Fibroblast of skin of right quadriceps (primary cell): ENCODE measurements around the gene RALB.
"Not testable (repeated sequence)": the region's sequence is repeated elsewhere in the genome, so short reads cannot be mapped to it uniquely, and the experiment has no call there.

Experiments used
- DNase-seq: peaks from one replicate; pipeline ENCODE4 v3.0.0-alpha.2; 2013

RALB gene

DNA sequence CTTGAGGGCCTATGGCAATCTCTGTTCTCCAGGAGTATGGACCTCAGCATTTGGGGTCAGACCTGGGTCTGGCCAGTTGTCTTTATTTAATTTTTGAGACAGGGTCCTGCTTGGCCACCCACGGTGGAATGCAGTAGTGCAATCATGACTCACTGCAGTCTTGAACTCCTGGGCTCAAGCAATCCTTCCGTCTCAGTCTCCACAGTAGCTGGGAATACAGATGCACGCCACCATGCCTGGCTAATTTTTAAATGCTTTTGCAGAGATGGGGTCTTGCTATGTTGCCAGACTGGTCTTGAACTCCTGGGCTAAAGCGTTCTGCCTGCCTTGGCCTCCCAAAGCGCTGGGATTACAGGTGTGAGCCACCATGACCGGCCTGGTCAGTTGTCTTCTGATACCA, 46.9 kb downstream of the RALB start:
- DNase-seq = no peak

DNA sequence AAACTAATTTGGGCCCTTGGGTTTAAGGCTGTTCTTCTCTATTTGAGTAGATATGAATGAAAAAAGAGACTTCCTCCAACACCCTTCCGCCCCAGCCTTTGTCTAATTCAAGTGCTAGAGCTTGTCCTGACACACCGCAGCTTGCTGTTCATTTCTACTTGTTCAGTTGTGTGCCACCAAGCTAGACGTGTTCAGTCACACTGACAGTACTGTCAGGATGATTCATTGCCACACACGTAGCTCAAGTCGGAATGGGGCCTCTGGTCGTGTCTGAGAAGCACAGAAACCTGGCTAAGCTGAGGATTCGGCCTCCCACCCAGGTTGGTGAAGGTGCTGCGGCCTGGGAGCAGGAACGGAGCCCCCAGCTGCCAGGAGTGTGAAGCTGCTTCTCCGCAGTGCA, 47.7 kb downstream of the RALB start:
- no peak for DNase-seq

DNA sequence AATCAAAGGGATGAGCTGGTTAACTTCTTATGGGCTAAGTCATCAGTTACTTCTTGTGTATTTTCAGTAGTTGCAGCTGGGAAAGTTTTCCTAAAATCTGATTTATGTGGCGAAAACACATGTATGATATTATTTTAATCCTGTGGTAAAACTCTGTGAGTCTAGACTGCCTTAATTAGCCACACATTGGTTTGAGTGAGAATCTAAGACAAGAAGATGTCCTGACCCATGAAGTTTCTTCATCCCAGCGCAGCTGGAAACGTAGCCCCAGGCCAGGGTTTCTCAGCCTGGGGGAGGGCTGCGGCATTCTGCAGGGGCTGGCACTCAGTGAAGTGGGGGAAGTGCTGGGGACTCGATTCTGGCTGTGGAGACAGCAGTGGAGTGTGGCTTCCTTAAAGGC, 48.6 kb downstream of the RALB start:
- peak; percentile 61 for DNase-seq

DNA sequence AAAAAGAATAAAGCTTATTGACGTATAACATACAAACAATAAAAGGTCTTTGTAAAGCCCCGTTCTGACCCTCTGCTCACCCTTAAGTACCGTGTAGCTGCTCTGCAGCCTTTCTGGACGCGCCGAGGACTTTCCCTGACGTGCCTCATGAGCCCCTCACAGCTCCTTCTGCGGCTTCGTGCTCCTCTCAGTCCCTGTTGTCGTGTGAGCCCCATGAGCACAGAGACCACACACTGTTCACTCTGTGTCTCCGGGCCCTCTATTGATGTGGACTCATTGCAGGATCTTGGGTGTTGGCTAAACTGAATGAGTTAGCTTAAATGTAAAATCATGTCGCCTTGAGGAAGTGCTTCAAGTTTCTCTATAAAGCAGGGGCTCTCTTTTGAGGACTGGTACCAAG, 49.6 kb downstream of the RALB start:
- no peak for DNase-seq

DNA sequence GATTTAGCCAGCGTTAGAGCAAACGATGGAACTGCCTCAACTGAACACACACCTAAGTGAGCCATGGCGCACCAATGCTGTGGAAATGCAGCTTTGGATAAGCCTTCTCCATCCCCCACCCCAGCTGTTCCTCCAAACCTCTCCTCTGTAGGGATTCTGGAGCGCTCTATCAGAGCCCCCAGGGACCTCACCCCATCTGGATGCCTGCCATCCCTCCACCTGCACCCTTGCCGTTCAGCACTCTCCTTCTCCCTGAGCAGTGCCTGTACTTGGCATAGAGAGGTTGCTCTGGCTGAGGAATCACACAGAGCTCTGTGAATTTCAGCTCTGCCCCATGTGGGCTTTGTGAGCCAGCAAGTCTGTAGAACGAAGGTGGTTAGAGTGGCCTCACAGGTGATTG, 50.5 kb downstream of the RALB start:
- DNase-seq = no peak

DNA sequence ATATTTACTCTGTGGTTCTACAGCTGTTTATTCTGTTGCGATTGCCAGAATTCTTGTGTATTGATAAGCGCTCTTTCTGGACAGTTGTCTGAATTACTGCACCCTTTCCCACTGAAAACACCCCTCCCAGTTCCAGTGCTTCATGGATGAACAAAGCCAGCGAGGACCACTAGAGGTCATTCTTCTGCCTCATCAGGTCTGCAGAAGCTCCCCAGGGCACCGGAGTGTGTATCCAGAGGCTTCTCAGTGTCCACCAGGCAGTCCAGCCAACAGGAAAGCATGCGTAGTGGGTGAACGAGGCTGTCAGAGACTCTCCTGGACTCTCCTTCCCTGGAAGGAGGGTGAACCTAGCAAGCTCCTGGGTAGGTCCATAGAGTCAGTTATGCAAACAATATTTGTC, 52.6 kb downstream of the RALB start:
- no peak for DNase-seq

DNA sequence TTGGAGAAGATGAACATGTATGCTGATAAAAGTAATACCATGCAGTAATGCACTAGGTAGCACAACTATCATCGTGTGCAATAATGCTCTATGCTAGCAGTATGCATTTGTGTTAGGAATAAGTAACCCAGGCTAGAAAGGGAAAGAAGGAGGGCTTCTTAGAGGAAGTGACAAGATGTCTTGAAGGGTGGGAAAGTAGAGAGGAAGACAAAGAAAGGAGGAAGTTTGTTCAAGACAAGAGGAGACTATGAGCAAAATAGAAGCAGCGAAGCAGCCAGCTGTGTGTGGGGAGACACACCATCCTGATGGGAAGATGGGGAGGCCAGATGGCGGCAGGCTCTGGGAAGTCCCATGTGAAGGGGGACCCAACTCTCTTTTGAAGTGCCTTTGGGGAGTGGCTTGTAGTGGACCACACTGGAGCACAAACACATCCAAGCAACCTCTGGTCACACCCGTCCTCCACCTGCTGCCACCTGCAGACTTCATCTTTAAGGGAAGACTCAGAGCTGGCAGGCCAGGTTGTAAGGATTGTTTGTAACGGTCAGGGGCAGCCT, 53.4 kb downstream of the RALB start:
- DNase-seq = no peak

DNA sequence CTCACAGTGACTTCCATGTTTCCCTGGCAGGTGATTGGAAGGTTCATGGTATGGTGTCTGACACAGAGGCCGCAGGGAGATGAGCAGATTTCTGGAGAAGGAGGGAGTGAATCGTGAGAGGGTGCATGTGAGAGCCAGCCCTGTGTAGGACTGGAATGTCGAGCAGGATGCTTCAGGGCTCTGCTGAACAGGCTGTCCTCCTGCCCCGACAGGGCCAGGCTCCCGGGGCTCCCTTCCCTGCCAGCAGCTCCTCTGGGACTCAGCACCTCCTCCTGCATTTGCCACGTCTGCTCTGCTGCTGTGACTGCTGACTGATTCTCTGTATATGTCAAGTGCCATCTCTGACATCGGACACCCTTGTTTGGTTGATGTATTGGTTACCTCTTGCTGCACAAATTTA, 54.8 kb downstream of the RALB start:
- DNase-seq = no peak

DNA sequence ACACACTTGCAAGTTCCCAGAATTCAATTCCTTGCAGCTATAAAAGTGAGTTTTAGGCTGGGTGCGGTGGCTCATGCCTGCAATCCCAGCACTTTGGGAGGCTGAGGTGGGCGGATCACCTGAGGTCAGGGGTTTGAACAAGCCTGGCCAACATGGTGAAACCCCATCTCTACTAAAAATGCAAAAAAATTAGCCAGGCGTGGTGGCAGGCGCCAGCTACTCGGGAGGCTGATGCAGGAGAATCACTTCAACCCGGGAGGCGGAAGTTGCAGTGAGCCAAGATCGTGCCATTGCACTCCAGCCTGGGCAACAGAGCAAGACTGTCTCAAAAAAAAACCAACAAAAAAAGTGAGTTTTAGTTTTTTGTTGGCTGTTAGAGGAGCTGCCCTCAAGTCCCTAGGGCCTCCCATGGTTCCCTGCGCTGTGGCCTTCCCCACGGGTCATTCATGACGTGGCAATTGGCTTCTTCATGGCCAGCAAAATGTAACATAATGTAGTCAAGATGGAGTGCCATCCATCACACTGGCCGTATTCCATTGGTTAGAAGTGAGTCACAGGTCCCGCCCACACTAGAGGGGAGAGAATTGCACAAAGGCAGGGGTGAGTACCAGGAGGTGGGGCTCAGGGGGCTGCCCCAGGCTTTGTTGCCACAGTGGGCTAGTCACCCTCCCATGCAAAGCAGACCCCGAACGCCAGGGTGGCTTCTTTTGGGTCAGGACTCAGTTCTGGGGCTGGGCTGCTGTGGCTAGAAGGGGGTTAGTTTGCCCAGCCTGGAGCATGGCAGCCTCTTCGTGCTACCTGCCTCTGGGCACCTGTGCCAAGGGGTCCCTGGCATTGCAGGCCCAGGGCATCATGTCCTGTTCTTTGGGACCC, 55.6 kb downstream of the RALB start:
- no peak for DNase-seq

DNA sequence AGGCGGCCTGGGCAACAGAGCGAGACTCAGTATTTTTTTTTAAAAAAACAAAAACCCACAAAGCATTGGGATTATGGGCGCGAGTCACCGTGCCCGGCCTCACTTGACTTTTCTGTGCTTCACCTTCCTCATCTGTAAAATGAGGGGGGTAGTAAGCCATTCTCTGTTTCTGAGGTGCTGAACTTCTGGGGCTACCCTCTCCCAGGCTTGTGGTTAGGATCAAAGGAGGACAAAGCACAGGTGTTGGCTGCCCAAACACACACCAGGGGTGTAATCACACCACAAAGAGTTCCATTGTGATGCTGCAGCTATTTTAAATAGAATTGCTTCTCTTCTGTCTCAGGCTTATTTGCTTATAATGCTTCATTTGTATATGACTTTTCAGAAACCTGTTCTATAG, 57.5 kb downstream of the RALB start:
- no peak for DNase-seq

DNA sequence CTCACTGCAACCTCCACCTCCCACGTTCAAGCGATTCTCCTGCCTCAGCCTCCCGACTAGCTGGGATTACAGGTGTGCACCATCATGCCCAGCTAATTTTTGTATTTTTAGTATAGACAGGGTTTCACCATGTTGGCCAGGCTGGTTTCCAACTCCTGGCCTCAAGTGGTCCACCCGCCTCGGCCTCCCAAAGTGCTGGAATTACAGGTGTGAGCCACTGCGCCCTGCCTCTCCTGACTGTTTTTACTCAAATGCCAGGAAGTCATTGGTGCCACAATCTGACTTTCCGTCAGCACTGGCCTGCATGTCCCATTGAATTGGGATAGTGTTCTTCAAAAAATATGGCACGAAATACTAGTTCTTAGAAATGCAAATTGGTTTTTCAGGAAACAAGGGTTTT, 58.2 kb downstream of the RALB start:
- DNase-seq = not testable (repeated sequence)

DNA sequence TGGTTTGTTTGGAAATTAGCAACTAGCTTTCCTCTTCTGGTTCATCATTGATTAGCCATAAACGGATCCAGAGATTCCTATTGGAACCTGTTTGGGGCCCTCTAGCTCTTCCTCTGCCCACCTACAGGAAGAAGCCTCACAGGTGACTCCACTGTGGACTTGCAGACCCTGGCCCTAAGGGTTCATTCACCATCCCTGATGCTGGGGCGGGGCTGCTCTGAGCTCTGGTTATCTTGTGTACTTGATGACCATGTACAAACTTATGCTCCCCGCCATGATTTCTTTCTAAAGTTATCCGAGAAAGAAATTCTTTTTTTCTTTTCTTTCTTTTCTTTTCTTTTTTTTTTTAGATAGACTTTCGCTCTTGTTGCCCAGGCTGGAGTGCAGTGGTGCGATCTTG, 59.4 kb downstream of the RALB start:
- DNase-seq = no peak

DNA sequence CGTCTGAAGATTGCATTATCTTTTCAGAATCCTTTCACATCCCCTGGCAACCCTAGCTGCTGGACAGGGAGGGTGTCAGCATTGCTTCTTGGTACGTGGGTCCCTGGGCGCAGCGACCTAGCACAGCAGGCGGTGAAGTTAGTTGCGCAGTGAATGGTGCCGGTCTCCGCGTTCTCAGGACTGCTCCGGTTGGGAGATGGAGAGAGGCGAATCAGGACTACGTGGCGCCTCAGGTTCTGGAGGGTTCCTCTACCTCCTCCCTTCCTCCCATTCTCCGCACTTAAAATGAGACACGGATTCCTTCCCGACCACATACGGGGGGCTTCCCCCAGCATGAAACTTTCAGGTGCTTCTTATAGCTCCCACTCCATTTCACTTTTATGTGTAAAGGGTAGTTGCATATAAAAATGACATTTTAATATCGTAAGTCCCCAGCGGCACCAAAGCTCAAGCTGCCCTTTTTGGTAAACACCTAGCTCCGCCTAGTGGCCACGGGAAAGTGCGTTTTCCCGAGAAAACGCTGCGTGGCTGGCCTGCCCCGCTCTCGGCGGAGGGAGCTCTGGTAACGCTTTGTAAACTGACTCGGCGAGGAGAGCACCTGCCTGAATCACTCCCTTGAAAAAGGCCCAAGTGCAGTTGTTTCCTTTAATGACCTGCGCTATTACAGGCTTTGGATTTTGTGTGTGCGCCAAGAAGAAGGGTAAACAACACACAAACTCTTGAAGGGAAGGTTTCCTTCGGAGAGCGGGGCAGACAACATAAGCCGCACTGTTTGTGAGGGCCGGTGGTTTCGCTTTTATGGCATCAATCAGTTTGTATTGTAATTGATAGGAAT, 60.4 kb downstream of the RALB start:
- DNase-seq = peak; percentile 79

DNA sequence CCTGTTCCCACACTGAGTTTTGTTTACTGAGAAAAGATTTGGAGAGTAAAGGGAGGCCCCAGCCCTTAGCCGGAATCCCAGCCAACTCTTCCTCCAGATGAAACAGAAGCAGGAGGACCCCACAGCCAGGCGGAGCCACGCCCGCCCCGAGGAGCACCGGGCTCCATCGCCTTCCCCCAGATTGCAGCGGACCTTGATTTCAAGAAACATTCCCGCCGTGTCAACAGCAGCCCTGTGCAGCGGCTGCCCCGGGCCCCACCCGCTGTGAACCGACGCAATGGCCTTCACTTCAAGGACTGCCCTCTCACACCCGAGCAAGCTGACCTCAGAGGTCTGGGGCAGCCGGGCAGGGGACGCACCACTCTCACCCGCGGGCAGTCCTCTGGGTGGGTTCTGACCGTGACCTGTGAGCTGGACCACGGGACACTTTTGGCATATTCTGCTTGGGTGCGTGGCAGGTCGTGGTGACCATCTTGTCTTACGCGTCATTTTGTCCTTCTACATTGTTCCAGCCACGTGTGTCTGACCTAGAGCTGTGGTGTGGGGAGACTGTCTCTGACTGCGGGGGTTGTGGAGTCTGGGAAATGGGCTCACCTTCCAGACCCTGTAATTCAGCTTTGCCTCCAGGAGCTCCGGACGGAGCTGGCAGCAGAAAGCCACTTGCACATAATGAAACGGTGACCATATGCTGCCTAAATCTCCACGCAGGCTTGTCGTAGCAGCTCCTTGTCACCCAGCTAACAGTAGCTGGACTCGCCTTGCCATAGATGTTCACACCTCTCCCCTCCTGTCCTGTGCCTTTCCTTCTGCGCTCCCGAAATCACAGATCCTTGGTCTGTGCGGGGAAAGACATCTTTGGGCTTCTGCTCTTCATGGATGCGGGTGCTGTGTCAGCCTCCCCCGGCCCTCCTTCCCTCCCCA, 61.3 kb downstream of the RALB start:
- DNase-seq = no peak

DNA sequence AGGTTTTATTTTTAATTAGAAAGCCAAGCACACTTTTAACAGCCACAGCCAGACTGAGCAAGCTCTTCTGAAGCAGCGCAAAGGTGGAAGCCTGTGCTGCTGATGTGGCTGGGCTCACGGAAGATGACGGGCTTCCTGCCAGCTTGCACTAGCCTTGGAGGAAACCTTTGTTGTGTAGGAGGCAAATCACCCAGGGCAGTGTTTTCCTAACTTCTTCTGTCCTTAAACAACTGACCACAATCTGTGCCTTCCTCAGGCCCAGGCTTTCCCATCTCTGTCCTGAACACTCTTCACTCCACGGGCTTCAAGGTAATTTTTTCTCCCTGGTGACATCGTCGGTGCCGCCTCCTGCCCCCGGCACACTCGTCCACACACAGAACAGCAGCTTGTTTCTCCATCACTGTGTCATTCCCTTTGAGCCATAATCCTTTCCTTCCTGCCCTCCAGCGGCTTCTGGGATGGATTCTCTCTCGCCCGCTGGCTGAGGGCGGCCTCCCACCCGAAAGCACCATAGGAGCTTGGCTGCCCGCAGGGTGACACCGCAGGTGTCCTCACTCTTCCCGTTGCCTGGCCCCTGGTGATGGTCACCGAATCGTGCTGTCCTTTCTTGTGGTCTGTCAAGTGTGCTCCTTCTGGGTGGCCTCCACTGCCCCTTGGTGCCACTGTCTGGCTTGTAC, 62.2 kb downstream of the RALB start:
- no peak for DNase-seq

DNA sequence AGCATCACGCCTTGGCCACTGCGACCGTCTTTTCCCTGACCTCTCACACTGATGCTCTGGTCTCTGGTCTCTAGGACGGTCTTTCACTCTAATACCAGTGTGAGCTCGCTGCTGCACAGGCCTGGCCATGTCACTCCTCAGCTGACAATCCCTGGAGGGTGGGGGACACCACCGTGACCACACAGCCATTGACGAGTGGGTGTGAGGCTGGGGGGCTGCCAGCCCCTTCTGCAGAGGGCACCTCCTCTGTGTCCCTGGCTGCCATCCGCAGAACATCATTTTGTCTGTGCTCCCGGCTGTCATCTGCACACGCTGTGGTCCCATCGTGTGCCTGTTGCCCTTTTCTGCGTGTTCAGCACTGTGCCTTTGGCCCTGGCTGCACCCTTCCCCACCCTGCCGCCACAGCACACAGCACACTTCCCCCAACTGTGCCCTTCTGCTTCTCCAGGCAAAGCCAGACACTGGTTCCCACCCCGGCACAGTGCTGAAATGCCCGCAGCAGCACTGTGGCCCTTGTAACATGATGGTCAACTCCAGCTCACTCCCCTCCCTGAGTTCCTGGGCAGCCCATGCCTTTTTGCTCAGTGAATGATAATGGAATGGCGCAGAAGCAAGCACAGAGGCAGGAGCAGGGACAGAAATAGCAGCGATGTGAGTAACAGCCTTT, 62.8 kb downstream of the RALB start:
- DNase-seq = no peak

DNA sequence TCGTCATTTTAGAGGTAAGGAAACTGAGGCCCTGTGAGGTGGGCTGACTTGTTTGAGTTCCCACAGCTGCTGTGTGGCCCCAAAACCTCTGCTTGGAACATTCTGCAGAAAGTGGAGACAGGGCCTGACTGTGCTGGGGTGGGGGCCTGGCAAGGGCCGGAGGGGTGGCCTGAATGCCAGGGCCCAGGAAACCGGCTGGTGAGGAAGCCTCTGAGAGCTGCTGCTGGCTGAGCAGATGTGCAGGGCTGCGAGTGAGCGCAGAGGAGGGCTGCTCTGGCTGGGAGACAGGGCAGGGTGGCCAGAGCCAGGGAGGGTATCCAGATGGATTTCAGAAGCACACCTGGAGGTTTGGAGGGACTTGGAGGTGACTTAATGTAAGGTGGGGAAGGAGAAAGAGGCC, 63.4 kb downstream of the RALB start:
- no peak for DNase-seq

DNA sequence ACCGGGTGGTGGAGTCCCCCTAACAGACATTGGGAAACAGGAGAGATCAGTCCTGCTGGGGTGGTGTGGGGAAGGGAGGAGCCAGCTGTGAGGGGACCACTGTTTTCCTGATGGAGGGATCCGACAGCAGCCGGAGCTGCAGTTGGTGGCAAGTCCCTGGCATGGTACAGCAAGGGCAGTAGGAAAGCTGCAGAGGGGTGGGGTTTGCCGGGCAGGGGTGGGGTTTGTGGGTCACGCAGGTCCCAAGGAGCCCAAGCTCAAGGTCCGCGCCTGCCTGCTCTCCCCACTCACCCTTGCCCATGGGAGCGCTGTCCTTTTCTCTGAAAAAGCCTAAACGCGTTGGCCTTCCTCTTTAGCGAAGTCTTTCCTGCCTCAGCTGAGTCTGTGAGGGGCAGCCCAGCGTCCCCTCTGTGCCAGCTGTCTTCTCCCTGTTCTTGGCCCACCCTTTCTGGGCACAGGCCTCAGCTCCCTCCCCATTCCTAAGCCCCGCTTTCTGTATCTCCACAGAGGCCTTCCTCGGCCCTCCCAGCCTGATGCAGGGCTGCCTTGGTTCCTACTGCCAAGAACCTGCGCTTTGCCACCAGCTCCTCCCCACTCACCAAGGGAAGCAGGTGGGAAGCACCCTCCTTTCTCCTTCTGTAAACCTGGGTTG, 64.0 kb downstream of the RALB start:
- no peak for DNase-seq

DNA sequence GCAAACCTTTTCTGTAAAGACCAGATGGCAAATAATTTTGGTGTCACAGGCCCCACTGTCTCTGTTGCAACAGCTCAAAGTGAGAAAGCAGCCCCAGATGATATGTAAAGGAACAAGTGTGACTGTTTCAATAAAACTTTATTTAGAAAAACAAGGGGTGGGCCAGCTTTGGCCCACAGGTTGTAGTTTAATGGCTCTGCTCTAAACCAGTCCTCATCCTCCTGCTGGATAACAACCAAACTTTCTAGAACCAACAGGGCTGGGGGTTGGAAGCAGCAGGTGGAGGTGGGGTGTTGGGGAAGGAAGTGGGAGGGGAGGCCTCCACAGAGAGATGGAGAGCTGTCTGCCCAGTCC, 64.5 kb downstream of the RALB start:
- no peak for DNase-seq

DNA sequence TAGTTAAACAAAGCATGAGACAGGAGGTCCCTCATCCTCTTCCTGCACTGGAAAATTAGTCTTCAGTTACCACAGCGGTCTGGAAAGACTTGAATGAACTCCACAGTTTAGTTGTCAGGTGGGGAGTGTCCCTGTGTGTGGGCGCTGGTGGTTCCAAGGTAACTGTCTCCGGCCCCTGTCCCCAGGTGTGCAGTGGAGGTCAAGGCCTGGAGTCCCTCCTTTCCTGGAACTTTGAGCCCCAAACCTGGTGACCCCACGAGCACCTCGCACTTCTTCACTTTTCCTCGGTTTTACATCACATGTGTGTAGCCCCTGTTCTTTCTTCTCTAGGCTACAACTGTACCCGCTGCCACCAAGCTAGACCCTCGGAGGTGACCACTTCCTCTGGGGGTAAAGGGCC, 65.3 kb downstream of the RALB start:
- no peak for DNase-seq

DNA sequence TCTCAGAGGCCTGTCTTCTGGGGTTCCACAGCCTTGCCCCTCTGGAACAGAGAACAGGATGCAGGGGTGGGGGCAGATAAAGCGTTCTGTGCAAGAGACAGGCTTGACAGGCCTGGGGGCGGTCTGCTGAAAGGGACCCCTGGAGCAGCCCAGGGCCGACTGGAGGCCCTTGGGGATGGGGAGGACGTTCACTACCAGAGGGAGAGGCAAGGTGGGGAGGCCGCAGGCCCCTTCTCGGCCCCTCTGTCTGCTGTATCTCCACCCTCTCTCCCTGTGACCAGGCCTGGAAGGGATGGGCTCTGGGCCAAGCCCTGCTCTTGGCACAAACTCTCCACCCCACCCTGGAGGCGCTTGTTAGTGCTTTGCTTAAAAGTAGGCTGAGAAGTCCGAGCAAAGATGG, 66.0 kb downstream of the RALB start:
- no peak for DNase-seq
